ENCODE results near the gene AP2A2.
A peak's percentile ranks its signal among the peaks of the same experiment; 100 is the strongest.

Gene AP2A2

DNA sequence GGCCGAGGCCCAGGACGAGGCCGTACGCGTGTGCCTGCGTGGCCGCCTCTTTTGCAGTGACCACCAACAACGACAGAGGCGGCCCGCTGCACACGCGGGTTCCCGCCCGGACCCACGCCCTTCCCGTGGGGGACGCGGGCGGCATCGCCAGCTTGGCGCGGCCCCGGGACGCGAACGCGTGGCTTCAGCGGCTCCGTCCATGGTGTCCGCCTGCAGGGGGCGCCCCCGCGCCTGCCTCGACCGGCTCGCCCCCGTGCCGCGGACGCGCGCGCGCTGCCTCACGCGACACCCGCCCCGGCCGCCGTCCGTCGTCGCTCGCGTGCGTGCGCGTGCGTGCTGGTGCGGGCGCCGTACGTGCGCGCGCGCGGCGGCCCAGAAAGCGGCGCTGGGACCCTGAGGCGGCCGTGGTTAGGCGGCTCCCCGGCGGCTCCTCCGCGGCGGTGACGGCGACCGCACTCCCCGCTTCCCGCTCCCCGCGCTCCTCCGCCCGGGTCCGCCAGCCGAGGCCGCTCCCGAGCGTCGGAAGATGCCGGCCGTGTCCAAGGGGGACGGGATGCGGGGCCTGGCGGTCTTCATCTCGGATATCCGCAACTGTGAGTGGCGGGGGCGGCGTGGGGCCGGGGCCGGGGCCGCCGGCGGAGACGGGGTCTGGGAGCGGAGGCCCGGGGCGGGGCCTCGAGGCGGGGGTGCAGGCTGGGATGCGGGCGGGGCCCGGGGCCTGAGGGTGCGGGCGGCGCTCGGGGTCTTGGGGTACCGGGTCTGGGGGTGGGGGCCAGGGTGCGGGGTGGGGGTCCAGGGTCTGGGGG, at the start of gene AP2A2:
Gene AP2A2 (plus strand): TSS at position 375 of the 806 bp plus-strand sequence. CDS start 152 bp downstream, at position 527.
- ATAC-seq (replicated peaks; ENCODE audit: extremely low read depth, poor library complexity, severe bottlenecking): peak; percentile 75
- H3K4me1 Mint-ChIP-seq: peaks cover 30% of the 10 kb centered on the region
- DNase-seq (ENCODE audit: low spot score in 2 of 2): peak; percentile 84 to 88
- H3K36me3 Mint-ChIP-seq (ENCODE audit: insufficient read depth): peaks cover 20% of the 10 kb centered on the region
- H3K27ac Mint-ChIP-seq (ENCODE audit: low read depth): peak within 1 kb of the TSS; percentile 70
- no peaks in the 10 kb centered on the region for H3K9me3 Mint-ChIP-seq
- peak within 1 kb of the TSS; percentile 80 for H3K4me3 Mint-ChIP-seq
- H3K27me3 Mint-ChIP-seq: no peaks in the 10 kb centered on the region

- Mint-ChIP-seq H3K9me3 (no peaks in the 10 kb centered on the region), H3K27ac (ENCODE audit: low read depth) (no peak overlapping the region), H3K36me3 (ENCODE audit: insufficient read depth) (peaks cover 4% of the 10 kb centered on the region), H3K4me1 (no peaks in the 10 kb centered on the region), H3K27me3 (no peaks in the 10 kb centered on the region), H3K4me3 (no peak overlapping the region)
- ATAC-seq (replicated peaks; ENCODE audit: extremely low read depth, poor library complexity, severe bottlenecking) (no peak), DNase-seq (ENCODE audit: low spot score in 2 of 2) (no peak)
Observed at GRCh38 chr11:876545-876944, 49.1 kb upstream of the AP2A2 start.

DNA sequence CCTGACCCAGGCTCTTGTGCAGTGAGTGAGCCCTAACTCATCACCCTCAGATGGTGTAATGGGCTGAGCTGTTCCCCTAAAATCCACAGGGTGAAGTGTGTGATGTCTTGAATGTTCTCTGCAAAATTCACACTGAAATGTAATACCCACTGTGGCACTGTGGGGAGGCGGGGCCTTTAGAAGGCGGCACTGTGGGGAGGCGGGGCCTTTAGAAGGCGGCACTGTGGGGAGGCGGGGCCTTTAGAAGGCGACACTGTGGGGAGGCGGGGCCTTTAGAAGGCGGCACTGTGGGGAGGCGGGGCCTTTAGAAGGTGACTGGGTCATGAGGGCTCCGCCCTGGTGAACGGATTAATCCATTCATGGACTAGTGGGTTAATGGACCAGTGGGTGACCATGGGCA, 48.1 kb upstream of the AP2A2 start:
- ATAC-seq (replicated peaks; ENCODE audit: extremely low read depth, poor library complexity, severe bottlenecking): no peak
- H3K4me3 Mint-ChIP-seq: no peak overlapping the region
- no peaks in the 10 kb centered on the region for H3K27me3 Mint-ChIP-seq

GRCh38 chr11:880447-880846, 45.2 kb upstream of the AP2A2 start:
- DNase-seq (ENCODE audit: low spot score in 2 of 2) (no peak), ATAC-seq (replicated peaks; ENCODE audit: extremely low read depth, poor library complexity, severe bottlenecking) (no peak)
- H3K9me3 Mint-ChIP-seq: no peaks in the 10 kb centered on the region
- peaks cover 4% of the 10 kb centered on the region for H3K36me3 Mint-ChIP-seq (ENCODE audit: insufficient read depth)
- no peak overlapping the region for H3K4me3 Mint-ChIP-seq
- peaks cover 2% of the 10 kb centered on the region for H3K4me1 Mint-ChIP-seq
- no peak overlapping the region for H3K27ac Mint-ChIP-seq (ENCODE audit: low read depth)
- no peaks in the 10 kb centered on the region for H3K27me3 Mint-ChIP-seq

More for the DNA sequence above, 48.1 kb upstream of the AP2A2 start:
- peaks cover 4% of the 10 kb centered on the region for H3K36me3 Mint-ChIP-seq (ENCODE audit: insufficient read depth)
- H3K4me1 Mint-ChIP-seq: no peaks in the 10 kb centered on the region
- DNase-seq (ENCODE audit: low spot score in 2 of 2): no peak
- H3K9me3 Mint-ChIP-seq: no peaks in the 10 kb centered on the region
- no peak overlapping the region for H3K27ac Mint-ChIP-seq (ENCODE audit: low read depth)

- H3K27me3 Mint-ChIP-seq: no peaks in the 10 kb centered on the region
- DNase-seq (ENCODE audit: low spot score in 2 of 2) (no peak), ATAC-seq (replicated peaks; ENCODE audit: extremely low read depth, poor library complexity, severe bottlenecking) (no peak)
- peaks cover 11% of the 10 kb centered on the region for H3K4me1 Mint-ChIP-seq
- peaks cover 5% of the 10 kb centered on the region for H3K36me3 Mint-ChIP-seq (ENCODE audit: insufficient read depth)
- H3K27ac Mint-ChIP-seq (ENCODE audit: low read depth): no peak overlapping the region
- H3K9me3 Mint-ChIP-seq: no peaks in the 10 kb centered on the region
- no peak overlapping the region for H3K4me3 Mint-ChIP-seq
Observed at GRCh38 chr11:882596-882995, 43.1 kb upstream of the AP2A2 start.

DNA sequence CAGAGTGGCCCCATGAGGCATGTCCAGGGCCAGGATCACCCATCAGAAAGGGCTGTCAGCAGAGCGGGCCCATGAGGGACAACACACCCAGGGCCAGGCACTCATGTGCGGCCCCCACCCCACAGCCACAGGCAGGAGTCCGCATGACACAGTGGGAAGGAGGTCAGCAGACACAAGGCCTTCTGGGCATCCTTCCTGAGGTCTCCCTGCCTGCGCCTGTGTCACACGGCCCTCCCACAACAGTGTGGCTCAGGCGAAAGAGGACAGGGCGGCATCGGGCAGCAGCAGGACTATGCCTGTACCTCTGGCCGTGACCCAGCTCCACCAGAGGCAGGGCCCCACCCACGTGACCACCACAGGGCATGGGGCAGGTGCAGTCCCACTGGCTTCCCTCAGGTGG, 42.1 kb upstream of the AP2A2 start:
- no peak overlapping the region for H3K27ac Mint-ChIP-seq (ENCODE audit: low read depth)
- ATAC-seq (replicated peaks; ENCODE audit: extremely low read depth, poor library complexity, severe bottlenecking) (no peak), DNase-seq (ENCODE audit: low spot score in 2 of 2) (no peak)
- peaks cover 13% of the 10 kb centered on the region for H3K4me1 Mint-ChIP-seq
- H3K4me3 Mint-ChIP-seq: no peak overlapping the region
- H3K27me3 Mint-ChIP-seq: no peaks in the 10 kb centered on the region
- H3K36me3 Mint-ChIP-seq (ENCODE audit: insufficient read depth): peaks cover 3% of the 10 kb centered on the region
- no peaks in the 10 kb centered on the region for H3K9me3 Mint-ChIP-seq

DNA sequence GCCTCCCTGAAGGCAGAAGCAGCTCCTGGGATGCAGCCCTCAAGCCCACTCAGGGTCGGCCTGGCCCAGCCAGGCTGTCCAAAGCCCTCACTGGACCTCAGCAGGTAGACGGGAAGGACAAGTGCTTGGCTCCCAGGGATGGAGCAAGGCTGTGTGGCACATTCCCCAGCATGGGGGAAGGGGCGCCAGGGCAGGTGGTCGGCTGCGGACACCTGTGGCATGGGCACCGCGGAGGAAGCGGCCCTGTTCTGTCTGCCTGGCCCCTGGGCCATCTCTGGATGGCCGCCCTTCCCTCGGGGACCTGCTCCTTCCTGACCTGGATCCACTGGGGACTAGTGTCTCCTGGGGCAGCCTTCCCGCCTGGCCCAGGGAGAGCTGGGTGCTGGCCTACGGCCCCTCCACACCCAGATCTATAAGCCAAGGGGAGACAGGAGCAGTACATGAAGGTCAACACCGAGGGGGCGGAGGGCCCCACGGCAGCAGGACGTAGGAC, 41.0 kb upstream of the AP2A2 start:
- Mint-ChIP-seq H3K9me3 (no peaks in the 10 kb centered on the region), H3K4me3 (no peak overlapping the region), H3K36me3 (ENCODE audit: insufficient read depth) (peaks cover 3% of the 10 kb centered on the region), H3K27ac (ENCODE audit: low read depth) (no peak overlapping the region), H3K4me1 (peaks cover 18% of the 10 kb centered on the region), H3K27me3 (no peaks in the 10 kb centered on the region)
- ATAC-seq (replicated peaks; ENCODE audit: extremely low read depth, poor library complexity, severe bottlenecking): no peak
- DNase-seq (ENCODE audit: low spot score in 2 of 2): no peak

GRCh38 chr11:886568-886967, 39.1 kb upstream of the AP2A2 start:
- ATAC-seq (replicated peaks; ENCODE audit: extremely low read depth, poor library complexity, severe bottlenecking) (no peak), DNase-seq (ENCODE audit: low spot score in 2 of 2) (no peak)
- no peaks in the 10 kb centered on the region for H3K9me3 Mint-ChIP-seq
- no peak overlapping the region for H3K4me3 Mint-ChIP-seq
- peaks cover 18% of the 10 kb centered on the region for H3K4me1 Mint-ChIP-seq
- H3K36me3 Mint-ChIP-seq (ENCODE audit: insufficient read depth): peaks cover 3% of the 10 kb centered on the region
- H3K27ac Mint-ChIP-seq (ENCODE audit: low read depth): peak overlapping the region; percentile 6
- H3K27me3 Mint-ChIP-seq: no peaks in the 10 kb centered on the region

DNA sequence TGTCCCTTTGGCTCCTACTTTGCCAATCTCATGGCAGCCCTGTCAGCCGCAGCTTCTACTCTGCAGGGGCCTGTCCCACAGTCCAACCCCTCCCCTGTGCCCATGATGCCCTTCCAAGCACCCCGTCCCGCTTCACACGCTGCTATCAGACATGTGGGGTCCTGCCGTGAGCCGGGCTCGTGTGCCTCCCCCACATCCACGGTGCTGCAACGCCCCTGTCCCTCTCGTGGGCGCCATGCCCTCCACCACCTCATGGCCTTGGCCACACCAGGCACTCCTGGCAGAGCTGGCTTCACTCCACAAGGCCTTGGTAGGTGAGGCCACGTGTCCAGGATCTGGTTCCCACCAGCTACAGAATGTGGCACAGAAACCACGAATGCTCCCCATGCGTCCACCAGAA, 38.1 kb upstream of the AP2A2 start:
- Mint-ChIP-seq H3K27me3 (no peaks in the 10 kb centered on the region), H3K27ac (ENCODE audit: low read depth) (no peak overlapping the region), H3K4me1 (peaks cover 18% of the 10 kb centered on the region), H3K4me3 (no peak overlapping the region), H3K36me3 (ENCODE audit: insufficient read depth) (peaks cover 5% of the 10 kb centered on the region), H3K9me3 (no peaks in the 10 kb centered on the region)
- ATAC-seq (replicated peaks; ENCODE audit: extremely low read depth, poor library complexity, severe bottlenecking) (no peak), DNase-seq (ENCODE audit: low spot score in 2 of 2) (no peak)

DNA sequence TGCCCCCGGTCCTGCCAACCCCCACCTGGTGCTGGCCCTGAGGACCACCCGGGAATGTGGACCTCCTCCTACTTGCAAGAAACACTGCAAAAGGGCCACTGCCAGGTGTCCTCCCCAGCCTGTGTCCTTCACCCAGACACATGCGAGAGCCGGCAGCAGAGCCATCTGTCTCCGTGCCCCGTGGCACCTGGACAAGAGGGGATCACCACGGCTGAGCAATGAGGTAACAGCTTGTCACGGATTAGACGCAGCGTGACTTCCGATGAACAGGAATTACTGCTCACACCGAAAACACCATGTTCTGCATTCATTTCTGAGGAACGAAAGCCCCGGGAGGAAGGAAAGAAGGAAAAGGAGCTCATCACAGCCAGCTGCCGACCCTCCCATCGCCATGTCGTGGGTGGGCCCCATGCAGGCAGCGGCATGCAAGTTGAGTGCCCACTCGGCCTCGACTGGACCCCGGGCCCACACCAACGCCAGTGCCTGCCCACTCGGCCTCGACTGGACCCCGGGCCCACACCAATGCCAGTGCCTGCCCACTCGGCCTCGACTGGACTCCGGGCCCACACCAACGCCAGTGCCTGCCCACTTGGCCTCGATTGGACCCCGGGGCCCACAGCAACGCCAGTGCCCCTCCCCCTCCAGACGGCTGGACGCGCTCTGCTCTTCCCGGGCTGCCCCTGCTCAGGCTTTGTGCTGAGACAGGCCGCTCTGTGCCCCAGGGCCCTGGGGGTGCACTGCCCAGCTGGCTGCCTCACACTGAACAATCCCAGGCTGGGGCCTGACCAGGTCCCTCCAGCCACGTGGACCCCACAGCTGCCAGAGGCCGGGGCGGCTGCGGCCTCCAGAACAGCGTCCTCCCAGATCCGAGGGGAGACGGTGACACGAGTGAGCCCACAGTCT, 37.1 kb upstream of the AP2A2 start:
- no peak overlapping the region for H3K27ac Mint-ChIP-seq (ENCODE audit: low read depth)
- no peak overlapping the region for H3K4me3 Mint-ChIP-seq
- no peaks in the 10 kb centered on the region for H3K27me3 Mint-ChIP-seq
- peaks cover 5% of the 10 kb centered on the region for H3K36me3 Mint-ChIP-seq (ENCODE audit: insufficient read depth)
- peaks cover 18% of the 10 kb centered on the region for H3K4me1 Mint-ChIP-seq
- no peak for ATAC-seq (replicated peaks; ENCODE audit: extremely low read depth, poor library complexity, severe bottlenecking)
- DNase-seq (ENCODE audit: low spot score in 2 of 2): no peak
- no peaks in the 10 kb centered on the region for H3K9me3 Mint-ChIP-seq

GRCh38 chr11:889257-889656, 36.4 kb upstream of the AP2A2 start:
- ATAC-seq (replicated peaks; ENCODE audit: extremely low read depth, poor library complexity, severe bottlenecking): no peak
- no peak overlapping the region for H3K27ac Mint-ChIP-seq (ENCODE audit: low read depth)

GRCh38 chr11:889687-890475, 35.8 kb upstream of the AP2A2 start:
- H3K27me3 Mint-ChIP-seq: no peaks in the 10 kb centered on the region
- H3K27ac Mint-ChIP-seq (ENCODE audit: low read depth): no peak overlapping the region
- H3K4me3 Mint-ChIP-seq: no peak overlapping the region
- H3K36me3 Mint-ChIP-seq (ENCODE audit: insufficient read depth): peaks cover 5% of the 10 kb centered on the region
- ATAC-seq (replicated peaks; ENCODE audit: extremely low read depth, poor library complexity, severe bottlenecking): no peak
- DNase-seq (ENCODE audit: low spot score in 2 of 2): no peak
- H3K9me3 Mint-ChIP-seq: no peaks in the 10 kb centered on the region
- H3K4me1 Mint-ChIP-seq: peaks cover 18% of the 10 kb centered on the region

More at GRCh38 chr11:889257-889656, 36.4 kb upstream of the AP2A2 start:
- Mint-ChIP-seq H3K36me3 (ENCODE audit: insufficient read depth) (peaks cover 5% of the 10 kb centered on the region), H3K27me3 (no peaks in the 10 kb centered on the region), H3K4me3 (no peak overlapping the region), H3K4me1 (peaks cover 18% of the 10 kb centered on the region), H3K9me3 (no peaks in the 10 kb centered on the region)
- no peak for DNase-seq (ENCODE audit: low spot score in 2 of 2)
